MCF 10A (cell line): ENCODE results near the gene CPSF3. TPM values are rescaled to one million over a fixed set of nuclear protein-coding genes. Genes with fewer than 3 reads are reported as not detected.
A peak's percentile ranks its signal among the peaks of the same experiment; 100 is the strongest.

ENCODE experiments used
- Bru-seq: library from RNA; stranded (reverse); fragments of 400-500 nt; gene quantifications from one replicate; lab custom pipeline; 2021; lab: Mats Ljungman, UMichigan
- BruChase-seq, 2 experiments: library from RNA; stranded (reverse); fragments of 400-500 nt; gene quantifications; one replicate each; lab custom pipeline; 2021; lab: Mats Ljungman, UMichigan
- BruUV-seq: library from RNA; stranded (reverse); fragments of 400-500 nt; replicated peaks from 2 replicates; lab custom pipeline; 2021; lab: Mats Ljungman, UMichigan
- CTCF ChIA-PET: fragments of 300-600 bp; sonication (Branson Sonifier 250); formaldehyde crosslinking; extraction: SDS; loops from one replicate; lab custom pipeline; 2021; ENCODE audit warnings: antibody characterized with exemption, inconsistent platforms; lab: Yijun Ruan, JAX
- POLR2A ChIA-PET: fragments of 300-600, 350-650 bp; sonication (Branson Sonifier 250); formaldehyde crosslinking; extraction: SDS; loops from one replicate; lab custom pipeline; 2020; ENCODE audit warnings: antibody characterized with exemption, inconsistent platforms; lab: Yijun Ruan, JAX
- DNase-seq: peaks from one replicate; pipeline ENCODE4 v3.0.0-alpha.2; 2018; ENCODE audit not compliant: unreplicated experiment
- H3K27ac Mint-ChIP-seq: one replicate; pipeline ENCODE4 v1.8.0; 2022; ENCODE audit warnings: mild to moderate bottlenecking, low read depth, mixed read lengths; ENCODE audit not compliant: unreplicated experiment
- H3K27me3 Mint-ChIP-seq: one replicate; pipeline ENCODE4 v1.8.0; 2022; ENCODE audit warnings: mixed read lengths; ENCODE audit not compliant: insufficient read depth, unreplicated experiment
- H3K36me3 Mint-ChIP-seq: one replicate; pipeline ENCODE4 v1.8.0; 2022; ENCODE audit warnings: mild to moderate bottlenecking, moderate library complexity, mixed read lengths; ENCODE audit not compliant: insufficient read depth, unreplicated experiment
- H3K4me1 Mint-ChIP-seq: one replicate; pipeline ENCODE4 v1.8.0; 2022; ENCODE audit warnings: mixed read lengths; ENCODE audit not compliant: insufficient read depth, unreplicated experiment
- H3K4me3 Mint-ChIP-seq: one replicate; pipeline ENCODE4 v1.8.0; 2022; ENCODE audit warnings: mild to moderate bottlenecking, moderate library complexity, mixed read lengths; ENCODE audit not compliant: unreplicated experiment
- H3K9me3 Mint-ChIP-seq: one replicate; pipeline ENCODE4 v1.8.0; 2022; ENCODE audit warnings: mixed read lengths; ENCODE audit not compliant: unreplicated experiment
- intact Hi-C: fragments of 100-400 bp; cut with micrococcal nuclease; formaldehyde crosslinking; loops from 2 replicates; pipeline ENCODE4 v1.14.1; 2022
- long read RNA-seq: library from polyadenylated mRNA; stranded (forward); transcript quantifications from one replicate; pipeline ENCODE4 v2.0.0, GENCODE V29; 2022
- total RNA-seq: library from RNA; stranded (reverse); gene quantifications from 2 replicates; pipeline ENCODE4 v1.2.3, GENCODE V29; 2022
- TF ChIP-seq, protein P1 (sequence below): fragments of 200-600 bp; IDR thresholded peaks from one replicate; pipeline ENCODE4 v1.8.0; 2022; ENCODE audit warnings: antibody characterized with exemption, mild to moderate bottlenecking; ENCODE audit not compliant: unreplicated experiment

CPSF3 gene
- 51.0 and 51.6 TPM in 2 replicates for total RNA-seq
- Bru-seq, nascent RNA = percentile 65 among the genes with signal in this experiment
- BruChase-seq, experiment 1, labeled RNA remaining after a 6-hour chase = percentile 78 among the genes with signal in this experiment
- BruChase-seq, experiment 2, labeled RNA remaining after a 2-hour chase = percentile 69 among the genes with signal in this experiment
- long read RNA-seq, transcript CPSF3-201 (18 exons, 2,345 nt) = major isoform, 188 of 209 reads
- long read RNA-seq, partial matches to known transcripts = 7 of 209 reads
- long read RNA-seq, other reads (novel, unspliced or antisense) = 14 of 209 reads

DNA sequence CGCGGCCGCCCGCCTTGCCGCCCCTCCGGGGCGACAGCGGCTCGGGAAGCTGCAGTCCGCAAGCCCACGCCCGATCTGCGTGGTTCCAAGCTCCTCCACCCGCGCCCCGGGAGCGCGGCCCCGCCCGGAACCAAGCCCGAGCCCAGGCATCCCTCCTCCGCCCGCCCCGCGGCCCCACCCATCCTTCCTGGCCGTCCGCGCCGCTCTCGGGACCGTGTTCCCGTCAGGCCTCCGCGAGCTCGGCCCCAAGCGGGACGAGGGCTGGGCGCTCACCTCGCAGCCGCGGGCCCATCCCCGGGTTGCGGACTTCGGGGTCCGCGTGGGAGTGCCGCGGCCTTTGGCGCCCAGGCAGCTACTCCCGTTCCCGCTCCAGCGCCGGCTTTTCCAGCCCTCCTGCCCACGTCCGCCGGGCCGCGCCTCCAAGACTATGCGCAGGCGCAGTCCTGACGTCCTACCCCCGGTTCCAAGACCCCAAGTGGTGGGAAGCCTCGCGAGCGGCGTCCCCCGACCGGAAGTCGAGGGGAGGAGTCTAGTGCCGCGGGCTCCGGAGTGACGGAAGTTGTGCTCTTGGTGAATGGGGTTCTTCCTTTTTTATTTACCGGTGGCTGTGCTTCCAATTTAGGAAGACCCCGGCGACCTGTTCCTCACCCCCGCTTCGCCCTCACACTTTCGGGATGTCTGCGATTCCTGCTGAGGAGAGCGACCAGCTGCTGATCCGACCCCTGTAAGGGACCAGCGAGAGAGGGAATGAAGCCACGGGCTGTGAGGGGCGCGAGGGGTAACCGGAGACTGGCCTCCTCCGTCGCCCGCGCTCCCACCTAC lies at the start of gene CPSF3, which contains the start of gene ITGB1BP1:
TSS of gene CPSF3 (plus strand) at position 555 of the 822 bp plus-strand sequence. CDS start at position 675, 120 bp downstream.
TSS of gene ITGB1BP1 (minus strand) at position 429 of the 822 bp plus-strand sequence. CDS start 4,831 bp downstream, outside the sequence.
- POLR2A ChIA-PET = interaction anchor here (0.6 to 4.3 kb wide), 27 partner anchors 8 to 587 kb away, joined by 3 to 44 read pairs (median 5); partner anchors contain the start of genes ADAM17, ASAP2, IAH1 and MBOAT2
- no TSS peak for BruUV-seq
- intact Hi-C loops = loop anchor here (2.0 kb wide), 1 partner anchor 281 kb away; no protein-coding TSS in a partner anchor
- H3K36me3 Mint-ChIP-seq = peaks cover 16% of the 10 kb centered on the region
- CTCF ChIA-PET = interaction anchor here (0.5 to 3.0 kb wide), 8 partner anchors 19 to 481 kb away, joined by 3 to 15 read pairs (median 4); partner anchors contain the start of gene ASAP2
- H3K4me3 Mint-ChIP-seq = no peak within 1 kb of the TSS
- H3K27me3 Mint-ChIP-seq = no peaks in the 10 kb centered on the region
- DNase-seq = peak; percentile 98
- H3K27ac Mint-ChIP-seq = peak within 1 kb of the TSS; percentile 94
- TF ChIP-seq, protein P1, sequence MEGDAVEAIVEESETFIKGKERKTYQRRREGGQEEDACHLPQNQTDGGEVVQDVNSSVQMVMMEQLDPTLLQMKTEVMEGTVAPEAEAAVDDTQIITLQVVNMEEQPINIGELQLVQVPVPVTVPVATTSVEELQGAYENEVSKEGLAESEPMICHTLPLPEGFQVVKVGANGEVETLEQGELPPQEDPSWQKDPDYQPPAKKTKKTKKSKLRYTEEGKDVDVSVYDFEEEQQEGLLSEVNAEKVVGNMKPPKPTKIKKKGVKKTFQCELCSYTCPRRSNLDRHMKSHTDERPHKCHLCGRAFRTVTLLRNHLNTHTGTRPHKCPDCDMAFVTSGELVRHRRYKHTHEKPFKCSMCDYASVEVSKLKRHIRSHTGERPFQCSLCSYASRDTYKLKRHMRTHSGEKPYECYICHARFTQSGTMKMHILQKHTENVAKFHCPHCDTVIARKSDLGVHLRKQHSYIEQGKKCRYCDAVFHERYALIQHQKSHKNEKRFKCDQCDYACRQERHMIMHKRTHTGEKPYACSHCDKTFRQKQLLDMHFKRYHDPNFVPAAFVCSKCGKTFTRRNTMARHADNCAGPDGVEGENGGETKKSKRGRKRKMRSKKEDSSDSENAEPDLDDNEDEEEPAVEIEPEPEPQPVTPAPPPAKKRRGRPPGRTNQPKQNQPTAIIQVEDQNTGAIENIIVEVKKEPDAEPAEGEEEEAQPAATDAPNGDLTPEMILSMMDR = no peak
- H3K4me1 Mint-ChIP-seq = peaks cover 20% of the 10 kb centered on the region
- H3K9me3 Mint-ChIP-seq = no peaks in the 10 kb centered on the region

DNA sequence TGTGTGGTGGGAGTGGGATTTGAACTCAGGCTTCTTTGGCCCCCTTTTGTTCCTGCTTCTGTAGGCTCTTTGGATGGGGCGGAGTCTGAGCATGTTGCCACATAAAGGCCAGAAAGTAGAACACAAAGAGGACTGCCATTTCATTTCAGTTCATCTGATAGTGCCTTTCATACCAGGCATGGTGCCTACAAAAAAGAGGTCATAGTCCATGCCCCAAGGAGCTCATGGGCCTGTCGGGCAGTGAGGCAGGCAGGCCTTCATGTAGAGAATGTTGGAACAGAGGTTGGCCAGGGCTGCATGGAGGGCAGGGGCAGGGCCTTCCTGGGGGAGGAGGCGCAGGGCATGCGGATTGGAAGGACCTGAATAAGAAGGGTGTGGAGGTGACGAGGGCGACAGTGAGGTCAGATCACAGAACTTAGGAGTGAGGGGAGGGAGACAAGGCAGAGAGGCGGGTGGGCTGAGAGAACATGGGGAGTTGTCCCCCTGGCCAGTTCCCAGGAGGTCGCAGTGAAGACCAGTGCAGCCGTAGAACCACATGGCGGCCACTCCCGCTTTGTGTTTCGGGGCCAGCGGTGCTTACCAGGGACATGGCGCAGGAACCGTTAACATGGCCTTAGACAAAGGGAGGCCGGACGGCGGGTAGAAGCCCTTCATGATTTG lies 49.3 kb upstream of the CPSF3 start:
- Mint-ChIP-seq H3K27ac (peak overlapping the region; percentile 40), H3K36me3 (peaks cover 76% of the 10 kb centered on the region), H3K4me1 (peaks cover 4% of the 10 kb centered on the region), H3K9me3 (no peaks in the 10 kb centered on the region), H3K27me3 (no peaks in the 10 kb centered on the region), H3K4me3 (no peak overlapping the region)
- BruUV-seq = no TSS peak
- no peak for DNase-seq
- TF ChIP-seq, protein P1 = no peak
- intact Hi-C loops = no loop called here
- CTCF ChIA-PET = interaction anchor here (1.3 kb wide), 1 partner anchor 232 kb away, joined by 3 read pairs; no protein-coding TSS in a partner anchor
- POLR2A ChIA-PET = no interaction called here

DNA sequence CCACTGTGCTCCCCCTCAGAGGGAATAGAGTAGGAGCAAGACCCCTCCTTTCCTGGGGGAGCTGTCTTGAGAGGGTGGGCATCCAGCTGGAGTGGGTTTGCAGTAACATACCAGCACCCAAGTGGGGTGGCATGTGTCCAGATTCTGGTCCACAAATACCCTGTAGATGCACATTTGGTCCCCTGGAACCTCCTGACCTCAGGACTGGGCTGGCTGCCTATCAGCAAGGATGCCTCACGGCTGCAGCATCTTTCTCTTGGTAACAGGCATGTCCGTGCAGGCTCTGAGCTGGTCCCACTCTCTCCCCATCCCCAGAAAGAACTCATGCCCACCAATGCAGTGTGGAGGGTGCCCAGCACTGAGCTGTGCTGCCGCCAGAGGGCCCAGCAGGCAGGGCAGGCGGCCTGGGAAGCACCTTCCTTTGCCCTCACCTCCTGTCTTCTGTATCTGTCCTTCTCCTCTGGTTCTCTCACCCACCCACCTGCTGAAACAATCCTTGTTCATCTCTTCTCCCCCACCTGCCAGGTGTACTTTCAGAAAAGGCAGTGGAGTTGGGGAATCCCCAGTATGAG lies 47.5 kb upstream of the CPSF3 start:
- intact Hi-C loops = no loop called here
- peaks cover 9% of the 10 kb centered on the region for H3K4me1 Mint-ChIP-seq
- no TSS peak for BruUV-seq
- no peaks in the 10 kb centered on the region for H3K9me3 Mint-ChIP-seq
- peaks cover 76% of the 10 kb centered on the region for H3K36me3 Mint-ChIP-seq
- H3K27me3 Mint-ChIP-seq = no peaks in the 10 kb centered on the region
- no peak overlapping the region for H3K4me3 Mint-ChIP-seq
- ChIA-PET CTCF (interaction anchor here (1.0 to 1.3 kb wide), 2 partner anchors 189 to 234 kb away, joined by 3 read pairs; no protein-coding TSS in a partner anchor), POLR2A (interaction anchor here (0.7 to 0.9 kb wide), 2 partner anchors 10 to 567 kb away, joined by 3 read pairs; no protein-coding TSS in a partner anchor)
- no peak overlapping the region for H3K27ac Mint-ChIP-seq
- DNase-seq = no peak
- TF ChIP-seq, protein P1 = no peak
